ENCODE data around the gene YOD1.
A peak's percentile ranks its signal among the peaks of the same experiment; 100 is the strongest.

YOD1 gene

GRCh38 chr1:207004931-207005830 is 45.8 kb downstream of the YOD1 start:
- DNase-seq, result peak; percentile 58

GRCh38 chr1:207003210-207003609 is 47.8 kb downstream of the YOD1 start:
- no peak for DNase-seq

GRCh38 chr1:207002724-207003146 is 48.3 kb downstream of the YOD1 start:
- DNase-seq, result no peak

- DNase-seq, result no peak
Measured at GRCh38 chr1:207001492-207002245, 49.3 kb downstream of the YOD1 start.

GRCh38 chr1:207000651-207001291 is 50.2 kb downstream of the YOD1 start:
- DNase-seq, result no peak

GRCh38 chr1:206998816-206999215 is 52.2 kb downstream of the YOD1 start:
- DNase-seq, result peak; percentile 19

All from suppressor macrophage treated with lipopolysaccharide for 4 hours (primary cell).